Breast epithelium (tissue), 4 donors: Measurements from ENCODE around the gene ABHD8. TPM values are rescaled to one million over a fixed set of nuclear protein-coding genes. Genes with fewer than 3 reads are reported as not detected.

Experiments used
- DNase-seq, 2 donors: peaks; one replicate each; pipeline ENCODE4 v3.0.0-alpha.2; 2019; ENCODE audit warnings: low spot score in 2 of 2
- H3K27ac ChIP-seq, 2 donors: fragments of 200-600 bp; sonication (generic) in 1 of 2; one replicate each; pipeline ENCODE4 v1.5.1; 2016 to 2019; ENCODE audit warnings: mild to moderate bottlenecking in 1 of 2
- H3K27me3 ChIP-seq, 2 donors: fragments of 200-600 bp; sonication (generic) in 1 of 2; one replicate each; pipeline versions ENCODE4 v1.5.1 to v1.6.0; 2017 to 2019; ENCODE audit warnings: control low read depth in 1 of 2, mild to moderate bottlenecking in 1 of 2
- H3K36me3 ChIP-seq: fragments of 200-600 bp; one replicate; pipeline ENCODE4 v1.5.1; 2019
- H3K4me1 ChIP-seq, 2 donors: fragments of 200-600 bp; sonication (generic); one replicate each; pipeline ENCODE4 v1.5.1; 2016 to 2019; ENCODE audit warnings: control low read depth in 1 of 2
- H3K4me3 ChIP-seq, 3 donors: fragments of 200-600 bp; sonication (generic); 1 replicate in 2 of 3; 2 replicates in 1 of 3; pipeline ENCODE4 v1.5.1; 2016 to 2019; ENCODE audit warnings: mild to moderate bottlenecking in 3 of 3, moderate library complexity in 2 of 3
- H3K9me3 ChIP-seq, 2 donors: fragments of 200-600 bp; sonication (generic) in 1 of 2; one replicate each; pipeline ENCODE4 v1.5.1; 2016 to 2019; ENCODE audit warnings: control low read depth in 1 of 2
- CTCF ChIP-seq, 3 donors: fragments of 450-650 bp; IDR thresholded peaks; one replicate each; pipeline ENCODE4 v1.5.1; 2016 to 2017; ENCODE audit warnings: antibody characterized with exemption in 3 of 3, mild to moderate bottlenecking in 3 of 3, moderate library complexity in 3 of 3
- POLR2A ChIP-seq: fragments of 450-650 bp; IDR thresholded peaks from one replicate; pipeline ENCODE4 v1.6.1; 2016; ENCODE audit warnings: antibody characterized with exemption, mild to moderate bottlenecking, moderate library complexity
- POLR2AphosphoS5 ChIP-seq, 3 donors: sonication (generic); formaldehyde crosslinking; IDR thresholded peaks; one replicate each; pipeline ENCODE4 v1.6.1; 2017; ENCODE audit warnings: antibody characterized with exemption in 3 of 3
- intact Hi-C: fragments of 100-400 bp; cut with DNase I; formaldehyde crosslinking; loops from one replicate; pipeline ENCODE4 v1.15.1; 2023; ENCODE audit warnings: low total_unique reads
- total RNA-seq, 3 donors: library from RNA; depleted of rRNA; stranded (reverse); fragments of >200 nt; gene quantifications; one replicate each; pipeline ENCODE4 v1.1.0, GENCODE V29; 2016

ABHD8 gene
- total RNA-seq, 3 donors from 2014 or later = 6.7 to 14.4 (median 11.0) TPM

GRCh38 chr19:17248011-17248776 is 55.0 kb downstream of the ABHD8 start:
- no peaks in the 10 kb centered on the region for H3K36me3 ChIP-seq
- TF ChIP-seq POLR2A (no peak), CTCF (IDR thresholded peaks at IDR 0.05) (no peak), POLR2AphosphoS5 (IDR thresholded peaks at IDR 0.05) (no peak)
- DNase-seq = no peak
- intact Hi-C loops = no loop called here
- H3K27me3 ChIP-seq = no peaks in the 10 kb centered on the region
- H3K27ac ChIP-seq = no peak overlapping the region
- H3K4me1 ChIP-seq = peaks cover 6 to 7% of the 10 kb centered on the region in 2 donors
- no peak overlapping the region for H3K4me3 ChIP-seq
- H3K9me3 ChIP-seq = no peaks in the 10 kb centered on the region

GRCh38 chr19:17246681-17247425 is 56.4 kb downstream of the ABHD8 start:
- H3K27me3 ChIP-seq = no peaks in the 10 kb centered on the region
- H3K9me3 ChIP-seq = no peaks in the 10 kb centered on the region
- peak overlapping the region; percentile 79 to 97 for H3K27ac ChIP-seq
- H3K4me3 ChIP-seq = peak overlapping the region; percentile 49 to 86 (median 75)
- intact Hi-C loops = no loop called here
- no peaks in the 10 kb centered on the region for H3K36me3 ChIP-seq
- TF ChIP-seq POLR2A (no peak), CTCF (IDR thresholded peaks at IDR 0.05) (no peak), POLR2AphosphoS5 (IDR thresholded peaks at IDR 0.05) (no peak)
- peaks cover 6 to 7% of the 10 kb centered on the region in 2 donors for H3K4me1 ChIP-seq
- no peak for DNase-seq

- Histone ChIP-seq H3K36me3 (no peaks in the 10 kb centered on the region), H3K9me3 (no peaks in the 10 kb centered on the region), H3K27ac (peak within 1 kb of the TSS; percentile 79 to 97), H3K27me3 (no peaks in the 10 kb centered on the region), H3K4me1 (peaks cover 6 to 7% of the 10 kb centered on the region in 2 donors), H3K4me3 (peak within 1 kb of the TSS; percentile 72 to 86 (median 75))
- intact Hi-C loops = no loop called here
- DNase-seq = no peak
- TF ChIP-seq POLR2A (no peak), POLR2AphosphoS5 (IDR thresholded peaks at IDR 0.05) (peak in 1 of 3 donors; percentile 3)
These were observed 57.7 kb downstream of the ABHD8 start, which contains the start of gene NR2F6 for GRCh38 chr19:17245535-17245984. TSS of gene NR2F6 (minus strand) at chr19:17245919. CDS start at chr19:17245220, 699 bp downstream.

- H3K4me3 ChIP-seq = peak overlapping the region; percentile 72 to 86 (median 75)
- H3K36me3 ChIP-seq = no peaks in the 10 kb centered on the region
- TF ChIP-seq POLR2AphosphoS5 (IDR thresholded peaks at IDR 0.05) (no peak), CTCF (IDR thresholded peaks at IDR 0.05) (no peak), POLR2A (no peak)
- no peaks in the 10 kb centered on the region for H3K27me3 ChIP-seq
- intact Hi-C loops = no loop called here
- H3K27ac ChIP-seq = peak overlapping the region; percentile 62 to 97
- H3K9me3 ChIP-seq = no peaks in the 10 kb centered on the region
- peak in 1 of 2 donors; percentile 69 for DNase-seq
- H3K4me1 ChIP-seq = peaks cover 6 to 7% of the 10 kb centered on the region in 2 donors
These were observed 58.3 kb downstream of the ABHD8 start for GRCh38 chr19:17244618-17245534.
